Measurements from ENCODE around the gene AOX1. TPM values are rescaled to one million over a fixed set of nuclear protein-coding genes. Genes with fewer than 3 reads are reported as not detected.
A peak's percentile ranks its signal among the peaks of the same experiment; 100 is the strongest.

AOX1 gene
- total and polyA plus RNA-seq, 3 experiments from 2014 or later = 0.54 TPM; not detected in 2

- H3K4me1 Mint-ChIP-seq = no peaks in the 10 kb centered on the region
- Histone ChIP-seq H3K9me3 (ENCODE audit: low read length) (no peaks in the 10 kb centered on the region), H3K27me3 (ENCODE audit: insufficient read depth, low read length, poor library complexity, severe bottlenecking) (no peaks in the 10 kb centered on the region), H3K4me1 (ENCODE audit: insufficient read depth, low read length) (no peaks in the 10 kb centered on the region), H3K36me3 (ENCODE audit: insufficient read depth, low read length) (no peaks in the 10 kb centered on the region), H3K27ac (ENCODE audit: low read depth, low read length) (no peak overlapping the region), H3K4me3 (ENCODE audit: low read length) (no peak overlapping the region)
- no peaks in the 10 kb centered on the region for H3K36me3 Mint-ChIP-seq
- no peaks in the 10 kb centered on the region for H3K9me3 Mint-ChIP-seq
- CTCF ChIA-PET = no interaction called here
- peaks cover 4 to 35% of the 10 kb centered on the region in 2 donors for H3K27me3 Mint-ChIP-seq
- POLR2A ChIA-PET = no interaction called here
- no peak overlapping the region for H3K4me3 Mint-ChIP-seq
- H3K27ac Mint-ChIP-seq = peak overlapping the region in 1 of 8 donors; percentile 27
- no peak for DNase-seq
Measured at GRCh38 chr2:200668478-200668877, 82.7 kb downstream of the AOX1 start.

DNA sequence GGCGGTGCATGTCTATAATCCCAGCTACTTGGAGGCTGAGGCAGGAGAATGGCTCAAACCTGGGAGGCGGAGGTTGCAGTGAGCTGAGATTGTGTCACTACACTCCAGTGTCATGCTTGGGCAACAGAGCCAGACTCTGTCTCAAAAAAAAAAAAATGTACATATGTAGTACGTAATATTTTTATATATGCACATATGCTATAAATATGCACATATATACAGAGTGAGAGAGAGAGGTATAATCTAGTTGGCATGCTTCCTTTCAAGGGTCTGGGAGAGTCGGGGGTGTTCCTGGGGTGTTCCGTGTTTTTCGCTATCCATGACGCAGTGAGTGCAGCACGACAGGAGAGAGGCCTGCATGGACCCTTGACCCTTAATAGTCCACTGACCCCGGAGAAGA is 83.5 kb downstream of the AOX1 start:
- no peaks in the 10 kb centered on the region for H3K9me3 Mint-ChIP-seq
- CTCF ChIA-PET = no interaction called here

DNA sequence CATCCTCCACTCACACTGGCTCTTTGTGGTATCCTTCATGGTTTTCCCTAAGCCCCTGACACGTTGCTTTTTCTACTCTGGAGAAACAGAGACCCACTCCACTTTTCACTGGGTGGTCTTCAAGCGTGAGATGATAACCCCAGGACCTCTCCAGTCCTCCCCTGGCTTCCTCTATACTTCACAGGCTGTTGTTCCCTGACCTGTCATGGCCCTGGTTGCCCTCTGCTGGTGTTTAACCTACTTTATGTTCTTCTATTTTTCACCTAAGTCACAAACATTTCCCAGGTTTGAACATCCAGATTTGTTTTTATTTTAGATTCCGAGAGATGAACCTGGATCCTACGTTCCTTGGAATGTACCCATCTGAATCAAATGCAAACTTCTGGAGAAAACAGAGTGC is 84.5 kb downstream of the AOX1 start:
- Mint-ChIP-seq H3K36me3 (no peaks in the 10 kb centered on the region), H3K27me3 (peaks cover 4 to 43% of the 10 kb centered on the region in 2 donors), H3K27ac (peak overlapping the region in 1 of 8 donors; percentile 5), H3K4me3 (no peak overlapping the region), H3K9me3 (no peaks in the 10 kb centered on the region), H3K4me1 (no peaks in the 10 kb centered on the region)
- DNase-seq = no peak
- no peaks in the 10 kb centered on the region for H3K27me3 ChIP-seq (ENCODE audit: insufficient read depth, low read length, poor library complexity, severe bottlenecking)
- H3K4me3 ChIP-seq (ENCODE audit: low read length) = no peak overlapping the region
- no peaks in the 10 kb centered on the region for H3K9me3 ChIP-seq (ENCODE audit: low read length)
- H3K36me3 ChIP-seq (ENCODE audit: insufficient read depth, low read length) = no peaks in the 10 kb centered on the region
- H3K27ac ChIP-seq (ENCODE audit: low read depth, low read length) = no peak overlapping the region
- CTCF ChIA-PET = no interaction called here
- H3K4me1 ChIP-seq (ENCODE audit: insufficient read depth, low read length) = no peaks in the 10 kb centered on the region
- POLR2A ChIA-PET = no interaction called here

More for the DNA sequence above, 83.5 kb downstream of the AOX1 start:
- no peaks in the 10 kb centered on the region for H3K4me1 Mint-ChIP-seq
- H3K36me3 Mint-ChIP-seq = no peaks in the 10 kb centered on the region
- peaks cover 4 to 39% of the 10 kb centered on the region in 2 donors for H3K27me3 Mint-ChIP-seq
- no peak overlapping the region for H3K27ac Mint-ChIP-seq
- no peaks in the 10 kb centered on the region for H3K27me3 ChIP-seq (ENCODE audit: insufficient read depth, low read length, poor library complexity, severe bottlenecking)
- H3K27ac ChIP-seq (ENCODE audit: low read depth, low read length) = no peak overlapping the region
- H3K4me3 Mint-ChIP-seq = no peak overlapping the region
- DNase-seq = no peak
- no peak overlapping the region for H3K4me3 ChIP-seq (ENCODE audit: low read length)
- no peaks in the 10 kb centered on the region for H3K36me3 ChIP-seq (ENCODE audit: insufficient read depth, low read length)
- POLR2A ChIA-PET = no interaction called here
- no peaks in the 10 kb centered on the region for H3K4me1 ChIP-seq (ENCODE audit: insufficient read depth, low read length)
- H3K9me3 ChIP-seq (ENCODE audit: low read length) = no peaks in the 10 kb centered on the region

DNA sequence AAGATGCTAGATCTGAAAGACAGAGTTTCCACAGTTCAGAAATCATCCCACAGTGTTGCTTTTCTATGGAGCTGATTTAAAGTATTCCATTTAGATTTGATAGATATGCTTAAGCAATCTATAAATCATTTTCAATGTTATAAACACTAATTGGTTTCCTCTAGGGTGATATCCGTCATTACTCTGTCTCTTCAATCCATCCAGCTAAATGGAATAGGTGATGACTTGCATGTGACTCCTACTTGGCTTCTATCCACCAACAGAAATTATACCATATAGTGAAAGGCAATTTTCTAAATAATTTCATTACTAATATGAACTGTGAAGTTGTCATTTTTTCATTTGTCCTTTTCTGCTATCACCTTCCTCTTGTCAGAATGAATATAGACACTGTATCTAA is 84.9 kb downstream of the AOX1 start:
- DNase-seq = no peak

GRCh38 chr2:200673191-200673590 is 87.4 kb downstream of the AOX1 start:
- Mint-ChIP-seq H3K9me3 (no peaks in the 10 kb centered on the region), H3K4me3 (no peak overlapping the region), H3K4me1 (no peaks in the 10 kb centered on the region), H3K27ac (no peak overlapping the region), H3K36me3 (no peaks in the 10 kb centered on the region), H3K27me3 (peaks cover 4 to 46% of the 10 kb centered on the region in 2 donors)
- H3K36me3 ChIP-seq (ENCODE audit: insufficient read depth, low read length) = no peaks in the 10 kb centered on the region
- no peaks in the 10 kb centered on the region for H3K4me1 ChIP-seq (ENCODE audit: insufficient read depth, low read length)
- no peak overlapping the region for H3K27ac ChIP-seq (ENCODE audit: low read depth, low read length)
- no peaks in the 10 kb centered on the region for H3K9me3 ChIP-seq (ENCODE audit: low read length)
- POLR2A ChIA-PET = no interaction called here
- no peak overlapping the region for H3K4me3 ChIP-seq (ENCODE audit: low read length)
- DNase-seq = no peak
- CTCF ChIA-PET = no interaction called here
- H3K27me3 ChIP-seq (ENCODE audit: insufficient read depth, low read length, poor library complexity, severe bottlenecking) = no peaks in the 10 kb centered on the region

More for the DNA sequence above, 84.9 kb downstream of the AOX1 start:
- Mint-ChIP-seq H3K27ac (no peak overlapping the region), H3K4me1 (no peaks in the 10 kb centered on the region), H3K36me3 (no peaks in the 10 kb centered on the region), H3K4me3 (no peak overlapping the region), H3K27me3 (peaks cover 4 to 43% of the 10 kb centered on the region in 2 donors), H3K9me3 (no peaks in the 10 kb centered on the region)
- Histone ChIP-seq H3K36me3 (ENCODE audit: insufficient read depth, low read length) (no peaks in the 10 kb centered on the region), H3K27ac (ENCODE audit: low read depth, low read length) (no peak overlapping the region), H3K4me3 (ENCODE audit: low read length) (no peak overlapping the region), H3K4me1 (ENCODE audit: insufficient read depth, low read length) (no peaks in the 10 kb centered on the region), H3K9me3 (ENCODE audit: low read length) (no peaks in the 10 kb centered on the region), H3K27me3 (ENCODE audit: insufficient read depth, low read length, poor library complexity, severe bottlenecking) (no peaks in the 10 kb centered on the region)
- ChIA-PET CTCF (no interaction called here), POLR2A (no interaction called here)

GRCh38 chr2:200674837-200675236 is 89.0 kb downstream of the AOX1 start:
- peak overlapping the region in 1 of 8 donors; percentile 43 for H3K27ac Mint-ChIP-seq
- no peaks in the 10 kb centered on the region for H3K36me3 Mint-ChIP-seq
- no peaks in the 10 kb centered on the region for H3K4me1 ChIP-seq (ENCODE audit: insufficient read depth, low read length)
- H3K36me3 ChIP-seq (ENCODE audit: insufficient read depth, low read length) = no peaks in the 10 kb centered on the region
- H3K27me3 ChIP-seq (ENCODE audit: insufficient read depth, low read length, poor library complexity, severe bottlenecking) = no peaks in the 10 kb centered on the region
- DNase-seq = no peak
- H3K9me3 Mint-ChIP-seq = no peaks in the 10 kb centered on the region
- no peaks in the 10 kb centered on the region for H3K9me3 ChIP-seq (ENCODE audit: low read length)
- no peaks in the 10 kb centered on the region for H3K4me1 Mint-ChIP-seq
- no peak overlapping the region for H3K4me3 Mint-ChIP-seq
- peaks cover 4 to 37% of the 10 kb centered on the region in 2 donors for H3K27me3 Mint-ChIP-seq
- CTCF ChIA-PET = no interaction called here
- H3K4me3 ChIP-seq (ENCODE audit: low read length) = no peak overlapping the region
- POLR2A ChIA-PET = no interaction called here
- no peak overlapping the region for H3K27ac ChIP-seq (ENCODE audit: low read depth, low read length)

DNA sequence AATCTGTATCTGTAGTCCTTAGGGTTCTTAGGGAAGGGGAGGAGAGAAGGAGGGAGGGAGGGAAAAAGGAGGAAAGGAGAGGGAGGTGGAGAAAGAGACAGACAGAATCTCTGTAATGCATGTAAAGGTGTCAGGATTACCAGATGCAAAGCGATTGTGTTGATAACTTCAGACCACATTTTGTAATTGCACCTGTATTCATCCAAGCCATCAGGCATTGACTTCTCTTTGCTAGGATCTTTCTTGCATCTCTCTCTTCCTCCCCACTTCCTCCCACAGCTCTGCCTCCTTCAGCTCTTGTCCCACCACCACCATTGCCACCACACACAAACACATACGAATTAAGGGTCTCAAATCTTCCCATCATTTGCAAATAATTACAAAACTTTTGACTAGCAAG is 91.4 kb downstream of the AOX1 start:
- Mint-ChIP-seq H3K4me3 (no peak overlapping the region), H3K27ac (no peak overlapping the region), H3K36me3 (no peaks in the 10 kb centered on the region), H3K9me3 (no peaks in the 10 kb centered on the region), H3K27me3 (peaks cover 7 to 27% of the 10 kb centered on the region in 2 donors), H3K4me1 (no peaks in the 10 kb centered on the region)
- CTCF ChIA-PET = no interaction called here
- Histone ChIP-seq H3K4me3 (ENCODE audit: low read length) (no peak overlapping the region), H3K27ac (ENCODE audit: low read depth, low read length) (no peak overlapping the region), H3K4me1 (ENCODE audit: insufficient read depth, low read length) (no peaks in the 10 kb centered on the region), H3K27me3 (ENCODE audit: insufficient read depth, low read length, poor library complexity, severe bottlenecking) (no peaks in the 10 kb centered on the region), H3K9me3 (ENCODE audit: low read length) (no peaks in the 10 kb centered on the region), H3K36me3 (ENCODE audit: insufficient read depth, low read length) (no peaks in the 10 kb centered on the region)
- POLR2A ChIA-PET = no interaction called here
- DNase-seq = no peak

DNA sequence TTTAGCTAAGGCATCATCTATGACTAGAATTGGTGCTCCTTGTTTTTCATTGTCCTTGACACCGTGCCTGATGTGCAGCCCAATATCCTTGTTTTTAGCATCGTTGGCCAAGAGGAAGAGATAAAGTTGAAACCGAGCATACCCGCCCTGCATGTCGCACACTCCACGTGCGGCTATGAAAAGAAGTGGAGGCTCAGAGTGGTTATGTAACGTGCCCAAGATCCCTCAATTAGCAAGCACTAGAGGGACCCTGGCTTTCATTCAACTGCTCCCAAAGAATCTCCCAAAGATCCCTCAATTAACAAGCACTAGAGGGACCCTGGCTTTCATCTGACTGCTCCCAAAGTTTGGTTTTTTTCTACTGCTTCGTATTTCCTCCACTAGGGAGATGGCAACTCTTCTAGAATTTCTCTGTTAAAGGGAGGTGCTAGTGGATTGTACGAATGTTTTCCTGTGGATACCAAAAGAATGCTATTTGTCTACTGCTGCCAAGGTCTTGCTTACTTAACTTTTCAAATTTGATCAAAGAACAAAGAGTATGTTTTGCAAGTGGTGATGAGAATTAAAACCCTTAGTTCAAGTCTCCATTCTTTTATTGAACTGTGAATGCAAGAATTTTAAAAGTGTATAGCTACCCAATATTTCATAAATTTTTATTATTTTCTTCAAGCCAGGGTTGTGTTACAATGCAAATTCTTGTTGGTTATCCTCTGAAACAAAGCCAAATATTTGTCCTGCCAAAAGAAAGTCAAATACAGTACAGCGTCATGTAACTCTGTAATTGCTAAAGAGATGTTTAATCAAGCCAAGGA is 92.1 kb downstream of the AOX1 start:
- no peak overlapping the region for H3K27ac Mint-ChIP-seq
- H3K36me3 Mint-ChIP-seq = no peaks in the 10 kb centered on the region
- H3K27me3 ChIP-seq (ENCODE audit: insufficient read depth, low read length, poor library complexity, severe bottlenecking) = no peaks in the 10 kb centered on the region
- no peaks in the 10 kb centered on the region for H3K4me1 ChIP-seq (ENCODE audit: insufficient read depth, low read length)
- no peaks in the 10 kb centered on the region for H3K9me3 Mint-ChIP-seq
- no peaks in the 10 kb centered on the region for H3K4me1 Mint-ChIP-seq
- no peaks in the 10 kb centered on the region for H3K36me3 ChIP-seq (ENCODE audit: insufficient read depth, low read length)
- H3K4me3 ChIP-seq (ENCODE audit: low read length) = no peak overlapping the region
- no peak overlapping the region for H3K4me3 Mint-ChIP-seq
- DNase-seq = no peak
- H3K27me3 Mint-ChIP-seq = peaks cover 3 to 21% of the 10 kb centered on the region in 2 donors
- H3K9me3 ChIP-seq (ENCODE audit: low read length) = no peaks in the 10 kb centered on the region
- POLR2A ChIA-PET = no interaction called here
- H3K27ac ChIP-seq (ENCODE audit: low read depth, low read length) = no peak overlapping the region
- CTCF ChIA-PET = no interaction called here

All from CD8-positive, alpha-beta memory T cell (primary cell).